SK-N-SH (cell line): ENCODE measurements around the gene TBC1D19.

Source experiments
- CTCF ChIP-seq: fragments of 200-600 bp; sonication (generic); IDR thresholded peaks from 2 replicates; pipeline ENCODE4 v1.6.1; 2017; ENCODE audit warnings: antibody characterized with exemption, mild to moderate bottlenecking, moderate library complexity
- RAD21 ChIP-seq: IDR thresholded peaks from 2 replicates; pipeline ENCODE4 v1.6.1; 2012; ENCODE audit warnings: mild to moderate bottlenecking, low read length
- USF2 ChIP-seq: fragments of 150-350 bp; IDR thresholded peaks from 2 replicates; pipeline ENCODE4 v1.6.1; 2017; ENCODE audit warnings: antibody characterized with exemption, low read length, low read depth, borderline replicate concordance

DNA sequence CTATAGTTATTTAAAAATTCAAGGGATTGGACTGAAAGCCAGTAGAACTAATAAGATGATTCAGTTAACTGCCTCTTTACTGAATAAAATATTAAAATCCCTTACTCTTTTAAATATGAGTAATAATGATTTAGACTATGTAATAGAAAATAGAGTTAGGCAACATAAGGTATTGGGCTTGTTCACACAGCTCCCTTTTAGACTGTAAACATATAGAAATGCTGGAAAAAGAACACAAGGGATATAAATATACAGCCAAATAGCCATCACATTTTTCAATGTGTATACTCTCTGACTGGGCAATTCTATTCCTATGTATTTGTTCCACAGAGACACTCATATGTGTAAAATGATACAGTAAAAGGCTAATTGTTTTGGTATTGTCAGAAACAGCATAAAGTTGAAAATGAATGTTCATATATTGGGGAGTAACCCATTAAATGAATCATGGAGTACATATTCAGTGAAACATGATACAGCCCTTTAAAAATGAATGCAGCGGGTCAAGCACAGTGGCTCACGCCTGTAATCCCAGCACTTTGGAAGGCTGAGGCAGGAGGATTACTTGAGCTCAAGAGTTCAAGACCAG lies 129.8 kb downstream of the TBC1D19 start:
- TF ChIP-seq USF2 (no peak), CTCF (no peak), RAD21 (no peak)
